NK-92 (cell line): Measurements from ENCODE around the gene ASPHD1.
"Not testable (repeated sequence)": the region's sequence is repeated elsewhere in the genome, so short reads cannot be mapped to it uniquely, and the experiment has no call there.

Experiments used
- DNase-seq: peaks from one replicate; lab custom pipeline; 2025; ENCODE audit not compliant: unreplicated experiment; lab: John Stamatoyannopoulos, UW

Gene ASPHD1

DNA sequence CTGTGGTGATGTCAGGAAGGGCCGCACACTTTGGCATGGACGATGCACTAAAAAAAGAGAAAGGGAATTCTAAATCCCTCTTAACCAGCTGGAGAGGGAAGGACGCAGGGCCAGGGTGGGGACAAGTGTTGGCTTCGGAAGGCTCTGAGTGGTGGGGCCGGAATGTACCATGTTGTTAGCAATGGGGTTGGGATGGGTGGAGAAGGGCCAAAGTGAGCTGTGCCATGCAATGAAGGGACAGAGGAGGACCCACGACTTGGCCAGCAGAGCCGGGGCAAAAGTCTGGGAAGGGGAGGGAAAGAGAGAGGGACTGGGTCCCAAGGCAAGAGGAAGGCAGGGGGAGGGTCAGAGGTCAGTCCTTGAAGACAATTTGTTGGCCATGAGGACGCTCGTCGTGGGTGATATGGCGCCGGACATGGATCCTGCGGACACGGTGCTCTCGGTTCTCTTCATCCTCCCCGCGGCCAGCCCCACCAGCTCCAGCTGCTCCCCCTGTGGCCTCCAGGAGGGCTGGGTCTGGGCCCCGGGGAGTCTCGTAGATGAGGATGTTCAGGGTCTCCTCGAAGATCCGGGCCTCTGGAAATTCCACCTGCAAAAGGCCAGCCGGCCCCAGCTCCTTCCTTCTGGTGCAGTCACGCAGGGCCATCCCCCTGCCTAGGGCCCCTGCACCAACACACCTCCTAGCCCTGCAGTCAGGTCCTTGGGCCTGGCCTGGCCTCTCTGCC lies 6.4 kb downstream of the ASPHD1 start:
- DNase-seq, result no peak

- DNase-seq, result no peak
These were observed 7.7 kb downstream of the ASPHD1 start for GRCh38 chr16:29907973-29908372.

GRCh38 chr16:29908719-29909220 lies 8.5 kb downstream of the ASPHD1 start:
- DNase-seq, result no peak

DNA sequence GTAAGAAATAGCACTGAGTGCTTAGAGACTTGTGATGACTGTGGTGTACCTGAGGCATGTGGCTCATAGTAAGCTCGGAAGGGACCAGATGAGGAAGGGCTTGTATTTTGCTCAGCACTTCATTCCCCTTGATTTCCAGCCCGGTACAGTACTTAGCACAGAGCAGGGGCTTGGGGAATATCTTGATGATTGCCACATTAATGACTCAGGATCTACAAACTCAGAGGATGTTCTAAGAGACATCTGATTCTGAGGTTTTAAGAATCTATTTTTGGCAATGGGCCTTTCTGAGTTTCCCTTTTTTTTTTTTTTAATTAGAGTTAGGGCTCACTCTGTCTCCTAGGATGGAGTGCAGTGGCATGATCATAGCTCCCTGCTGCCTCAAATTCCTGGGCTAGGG lies 9.1 kb downstream of the ASPHD1 start:
- no peak for DNase-seq

- not testable (repeated sequence) for DNase-seq
These were observed 9.6 kb downstream of the ASPHD1 start for GRCh38 chr16:29909851-29910250.

- no peak for DNase-seq
These were observed 10.8 kb downstream of the ASPHD1 start for GRCh38 chr16:29910819-29911675.

DNA sequence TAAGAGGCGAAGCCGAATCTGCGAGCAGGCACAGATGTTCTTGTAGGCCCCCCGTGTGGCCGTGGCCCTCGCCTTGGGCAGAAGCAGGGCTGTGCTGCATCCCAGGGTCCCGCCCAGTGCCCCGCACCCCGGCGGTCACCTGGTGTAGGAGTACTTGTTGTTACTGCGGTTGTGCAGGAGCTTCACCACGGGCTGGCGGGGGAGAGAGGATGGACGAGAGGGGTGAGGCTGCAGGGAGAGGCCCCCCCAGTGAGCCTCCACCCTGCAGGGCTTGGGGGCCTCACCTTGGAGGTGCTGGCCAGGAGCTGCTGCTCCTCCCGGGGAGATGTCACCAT lies 11.4 kb downstream of the ASPHD1 start:
- no peak for DNase-seq

- DNase-seq, result no peak
These were observed 11.8 kb downstream of the ASPHD1 start for GRCh38 chr16:29912087-29912486.

DNA sequence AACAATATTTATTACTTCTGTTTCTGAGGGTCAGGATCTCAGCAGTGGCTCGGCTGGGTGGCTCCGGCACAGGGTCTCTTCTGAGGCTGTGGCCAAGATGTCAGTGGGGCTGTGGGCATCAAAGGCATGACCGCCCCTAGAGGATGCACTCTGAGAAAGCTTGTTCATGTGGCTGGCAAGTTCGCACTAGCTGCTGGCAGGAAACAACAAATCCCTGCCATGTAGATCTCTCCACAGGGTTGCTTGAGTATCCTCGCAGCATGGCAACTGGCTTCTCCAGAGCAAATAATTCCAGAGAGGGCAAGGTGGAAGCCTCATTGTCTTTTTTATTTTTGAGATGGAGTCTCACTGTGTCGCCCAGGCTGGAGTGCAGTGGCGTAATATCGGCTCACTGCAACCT lies 13.2 kb downstream of the ASPHD1 start:
- DNase-seq, result no peak

DNA sequence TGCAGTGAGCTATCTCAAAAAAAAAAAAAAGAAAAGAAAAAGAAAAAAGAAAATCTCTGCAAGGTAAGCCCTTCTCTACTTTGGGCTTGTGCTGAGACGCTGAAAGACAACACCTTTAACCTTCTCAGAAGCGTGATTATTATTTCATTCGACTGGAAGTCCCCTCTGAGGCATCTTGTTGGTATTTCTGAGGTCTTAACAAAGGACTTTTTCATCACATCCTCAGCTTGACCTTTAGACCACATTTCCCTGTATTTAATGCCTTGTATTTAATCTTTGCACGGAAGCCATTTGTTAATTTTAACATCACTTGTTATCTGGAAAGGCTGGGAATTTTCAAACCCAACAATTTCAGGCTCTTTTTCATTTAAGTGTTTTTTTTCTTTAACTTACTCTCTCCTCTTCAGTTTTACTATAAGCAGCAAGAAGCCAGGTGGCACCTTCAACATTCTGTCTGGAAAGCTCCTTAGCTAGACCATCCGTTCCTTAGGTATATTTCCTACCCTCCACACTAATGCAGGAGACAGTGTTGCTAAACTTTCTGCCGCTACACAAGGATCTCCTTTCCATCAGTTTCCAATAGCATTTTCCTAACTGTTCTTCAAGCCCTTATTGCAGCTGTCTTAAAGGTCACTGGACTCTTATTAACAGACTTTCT lies 15.4 kb downstream of the ASPHD1 start:
- DNase-seq, result no peak

GRCh38 chr16:29916979-29917378 lies 16.7 kb downstream of the ASPHD1 start:
- DNase-seq, result no peak

- DNase-seq, result no peak
These were observed 20.2 kb downstream of the ASPHD1 start for GRCh38 chr16:29920288-29921033.

GRCh38 chr16:29921034-29921385 lies 20.7 kb downstream of the ASPHD1 start:
- no peak for DNase-seq

GRCh38 chr16:29922326-29922725 lies 22.0 kb downstream of the ASPHD1 start:
- DNase-seq, result no peak

- no peak for DNase-seq
These were observed 22.8 kb downstream of the ASPHD1 start for GRCh38 chr16:29922986-29923501.

GRCh38 chr16:29925105-29925756 lies 24.9 kb downstream of the ASPHD1 start:
- DNase-seq, result no peak

- DNase-seq, result no peak
These were observed 25.8 kb downstream of the ASPHD1 start, which contains the start of gene KCTD13 for GRCh38 chr16:29925781-29926710. Gene KCTD13, minus strand, starts transcription at chr16:29926226. Its CDS starts 193 bp downstream, at chr16:29926033.

- no peak for DNase-seq
These were observed 26.4 kb downstream of the ASPHD1 start for GRCh38 chr16:29926711-29927052.
